HepG2 (cell line): Measurements from ENCODE around the gene BDH2. TPM values are rescaled to one million over a fixed set of nuclear protein-coding genes. Genes with fewer than 3 reads are reported as not detected.
A peak's percentile ranks its signal among the peaks of the same experiment; 100 is the strongest.

Experiments
- DMTF1 ChIP-seq: sonication (generic); formaldehyde crosslinking; IDR thresholded peaks from 2 replicates; pipeline ENCODE4 v1.4.0; 2020; ENCODE audit warnings: mild to moderate bottlenecking, missing genetic modification reagents
- ISX ChIP-seq: sonication (generic); formaldehyde crosslinking; conservative IDR thresholded peaks from 2 replicates; pipeline ENCODE4 v1.5.0; 2020; ENCODE audit warnings: missing genetic modification reagents
- MEIS2 ChIP-seq: sonication (generic); formaldehyde crosslinking; IDR thresholded peaks from 2 replicates; pipeline ENCODE4 v1.9.0; 2021; ENCODE audit warnings: mild to moderate bottlenecking, missing genetic modification reagents
- MXD3 ChIP-seq: IDR thresholded peaks from 2 replicates; pipeline ENCODE4 v1.6.1; 2016; ENCODE audit warnings: mild to moderate bottlenecking, missing biosample characterization, missing genetic modification reagents
- PHF21A ChIP-seq: sonication (generic); formaldehyde crosslinking; IDR thresholded peaks from 2 replicates; pipeline ENCODE4 v1.5.0; 2020; ENCODE audit warnings: mild to moderate bottlenecking, missing genetic modification reagents
- PPARG ChIP-seq: conservative IDR thresholded peaks from 2 replicates; pipeline ENCODE4 v1.6.1; 2016; ENCODE audit warnings: missing biosample characterization, missing genetic modification reagents
- RERE ChIP-seq: IDR thresholded peaks from 2 replicates; pipeline ENCODE4 v1.6.1; 2016; ENCODE audit warnings: low read depth, missing genetic modification reagents, missing compliant biosample characterization
- TCF7L2 ChIP-seq: IDR thresholded peaks from 2 replicates; pipeline ENCODE4 v1.6.1; 2011; ENCODE audit warnings: mild to moderate bottlenecking, low read depth, low read length, moderate library complexity
- TP53 ChIP-seq: sonication (generic); formaldehyde crosslinking; conservative IDR thresholded peaks from 2 replicates; pipeline ENCODE4 v1.4.0; 2020; ENCODE audit warnings: missing genetic modification reagents
- TRIM24 ChIP-seq: sonication (generic); formaldehyde crosslinking; IDR thresholded peaks from 2 replicates; pipeline ENCODE4 v1.8.0; 2022; ENCODE audit warnings: mild to moderate bottlenecking, missing genetic modification reagents
- UBTF ChIP-seq: sonication (generic); formaldehyde crosslinking; IDR thresholded peaks from 2 replicates; pipeline ENCODE4 v1.4.0; 2020; ENCODE audit warnings: mild to moderate bottlenecking, missing genetic modification reagents
- ZBTB14 ChIP-seq: sonication (generic); formaldehyde crosslinking; IDR thresholded peaks from 2 replicates; pipeline ENCODE4 v1.4.0; 2020; ENCODE audit warnings: missing genetic modification reagents
- ZFP62 ChIP-seq: sonication (generic); formaldehyde crosslinking; IDR thresholded peaks from 2 replicates; pipeline ENCODE4 v1.4.0; 2020; ENCODE audit warnings: missing genetic modification reagents
- ZNF333 ChIP-seq: sonication (generic); formaldehyde crosslinking; IDR thresholded peaks from 2 replicates; pipeline ENCODE4 v1.4.0; 2020; ENCODE audit warnings: mild to moderate bottlenecking, missing genetic modification reagents, borderline replicate concordance
- ZNF580 ChIP-seq: IDR thresholded peaks from 2 replicates; pipeline ENCODE4 v1.6.1; 2016; ENCODE audit warnings: low read depth, borderline replicate concordance
- ZNF776 ChIP-seq: sonication (generic); formaldehyde crosslinking; IDR thresholded peaks from 2 replicates; pipeline ENCODE4 v1.4.0; 2020; ENCODE audit warnings: mild to moderate bottlenecking, missing genetic modification reagents
- polyA plus RNA-seq, 8 experiments: library from polyadenylated mRNA; depleted of rRNA in 3 of 8; stranded (reverse) in 7 of 8; unstranded in 1 of 8; fragments of >200 nt; fragmentation: Illumina TruSeq in 4 of 8; extraction: Trizol in 4 of 8; gene quantifications; 2 replicates each; pipeline versions ENCODE4 v1.2.1 to v1.2.3, GENCODE V29; 2011 to 2016; ENCODE audit warnings: low read depth in 4 of 8, missing spikeins in 1 of 8, mixed read lengths in 1 of 8; ENCODE audit not compliant: insufficient read depth in 1 of 8
- total RNA-seq, 5 experiments: library from RNA; depleted of rRNA; stranded (reverse); fragments of >200 nt; fragmentation: Illumina TruSeq; extraction: Trizol; gene quantifications; 2 replicates each; pipeline ENCODE4 v1.2.3, GENCODE V29; 2016; ENCODE audit warnings: low read depth in 1 of 5

The BDH2 gene
- total and polyA plus RNA-seq, 2 of the 13 experiments (the other 11 are each of a cell fraction or from before 2014, with no cell fraction given), result 34.8 to 46.2 TPM

- TF ChIP-seq DMTF1 (CRISPR knock-in tag) (no peak), TP53 (CRISPR knock-in tag) (0 out of 2 replicates have a peak, but pooled peaks have one; percentile 14), ZNF776 (no peak), MXD3 (CRISPR knock-in tag) (no peak; the same call in 1 of the 2 replicates), MEIS2 (peak; percentile 75; the same call in 1 of the 2 replicates), UBTF (CRISPR knock-in tag) (no peak), TCF7L2 (no peak), ZNF580 (CRISPR knock-in tag) (no peak; the same call in 1 of the 2 replicates), RERE (CRISPR knock-in tag) (peak; percentile 59; the same call in 1 of the 2 replicates), ZFP62 (CRISPR knock-in tag) (no peak), TRIM24 (no peak), PHF21A (CRISPR knock-in tag) (no peak; the same call in 1 of the 2 replicates), ISX (CRISPR knock-in tag) (peak; percentile 31; the same call in 1 of the 2 replicates), ZNF333 (CRISPR knock-in tag) (no peak), ZBTB14 (CRISPR knock-in tag) (no peak), PPARG (CRISPR knock-in tag) (peak; percentile 55; the same call in 1 of the 2 replicates)
These were observed 24.2 kb downstream of the BDH2 start (continued) for GRCh38 chr4:103075435-103075893.
